Naive thymus-derived CD4-positive, alpha-beta T cell (primary cell): ENCODE results near the gene DCST1. TPM values are rescaled to one million over a fixed set of nuclear protein-coding genes. Genes with fewer than 3 reads are reported as not detected.

Source experiments
- ATAC-seq: fragments of 150-1000 bp; cut with Tn5 transposase; 2 replicates; pipeline ENCODE4 v1.10.0; 2021; ENCODE audit warnings: mild to moderate bottlenecking, moderate library complexity
- CTCF ChIA-PET: fragments of 350-600 bp; sonication (Branson Sonifier 250); formaldehyde crosslinking; loops from one replicate; lab custom pipeline; 2021; ENCODE audit warnings: antibody characterized with exemption; lab: Charles Lee
- POLR2A ChIA-PET: fragments of 350-600 bp; sonication (Branson Sonifier 250); formaldehyde crosslinking; loops from one replicate; lab custom pipeline; 2021; ENCODE audit warnings: antibody characterized with exemption, inconsistent platforms; lab: Charles Lee
- DNase-seq, 9 donors: peaks; one replicate each; pipeline versions ENCODE4 v3.0.0 to v3.0.0-alpha.2; 2020 to 2022; ENCODE audit warnings: mixed read lengths in 1 of 9
- H3K27ac ChIP-seq: one replicate; pipeline ENCODE4 v1.7.0; 2013; ENCODE audit warnings: mild to moderate bottlenecking, low read depth, low read length, moderate library complexity
- H3K27me3 ChIP-seq, 2 donors: one replicate each; pipeline ENCODE4 v1.7.0; 2013; ENCODE audit warnings: low read length in 2 of 2, mild to moderate bottlenecking in 2 of 2, moderate library complexity in 2 of 2; ENCODE audit not compliant: control insufficient read depth in 2 of 2, insufficient read depth in 2 of 2
- H3K36me3 ChIP-seq, 3 experiments: 1 replicate in 2 of 3; 2 replicates in 1 of 3; pipeline ENCODE4 v1.7.0; 2013; ENCODE audit warnings: low read length in 3 of 3, mild to moderate bottlenecking in 3 of 3, moderate library complexity in 1 of 3; ENCODE audit not compliant: insufficient read depth in 3 of 3, control insufficient read depth in 2 of 3
- H3K4me1 ChIP-seq, 2 donors: one replicate each; pipeline ENCODE4 v1.7.0; 2013; ENCODE audit warnings: low read length in 2 of 2, mild to moderate bottlenecking in 2 of 2, moderate library complexity in 1 of 2; ENCODE audit not compliant: control insufficient read depth in 2 of 2, insufficient read depth in 2 of 2
- H3K4me3 ChIP-seq: 2 replicates; pipeline ENCODE4 v1.7.0; 2013; ENCODE audit warnings: mild to moderate bottlenecking, low read length
- H3K9me3 ChIP-seq, 3 experiments: 1 replicate in 2 of 3; 2 replicates in 1 of 3; pipeline ENCODE4 v1.7.0; 2013; ENCODE audit warnings: low read length in 3 of 3; ENCODE audit not compliant: control insufficient read depth in 2 of 3
- H3K27ac Mint-ChIP-seq, 9 donors: one replicate each; pipeline ENCODE4 v1.8.0; 2020 to 2022; ENCODE audit warnings: mixed read lengths in 9 of 9, mild to moderate bottlenecking in 8 of 9, moderate library complexity in 5 of 9, inconsistent platforms in 2 of 9
- H3K27me3 Mint-ChIP-seq, 5 donors: one replicate each; pipeline ENCODE4 v1.8.0; 2021 to 2022; ENCODE audit warnings: mixed read lengths in 5 of 5, mild to moderate bottlenecking in 1 of 5
- H3K36me3 Mint-ChIP-seq, 5 donors: one replicate each; pipeline ENCODE4 v1.8.0; 2020 to 2022; ENCODE audit warnings: mixed read lengths in 5 of 5, mild to moderate bottlenecking in 3 of 5, inconsistent platforms in 1 of 5
- H3K4me1 Mint-ChIP-seq, 7 donors: one replicate each; pipeline ENCODE4 v1.8.0; 2020 to 2022; ENCODE audit warnings: mixed read lengths in 7 of 7, mild to moderate bottlenecking in 3 of 7, inconsistent platforms in 1 of 7
- H3K4me3 Mint-ChIP-seq, 10 donors: one replicate each; pipeline ENCODE4 v1.8.0; 2020 to 2022; ENCODE audit warnings: mild to moderate bottlenecking in 10 of 10, mixed read lengths in 10 of 10, moderate library complexity in 6 of 10, inconsistent platforms in 2 of 10
- H3K9me3 Mint-ChIP-seq, 11 donors: one replicate each; pipeline ENCODE4 v1.8.0; 2020 to 2022; ENCODE audit warnings: mixed read lengths in 11 of 11, mild to moderate bottlenecking in 4 of 11, inconsistent platforms in 1 of 11, moderate library complexity in 1 of 11
- intact Hi-C, 2 donors: fragments of 100-400 bp; cut with micrococcal nuclease; formaldehyde crosslinking; loops; one replicate each; pipeline ENCODE4 v1.15.1; 2023
- polyA plus RNA-seq, 2 donors: library from polyadenylated mRNA; unstranded; fragments of 300-500 nt; fragmentation: Illumina TruSeq; gene quantifications; one replicate each; pipeline ENCODE4 v1.2.3, GENCODE V29; 2021
- total RNA-seq, 6 experiments: library from RNA in 5 of 6; stranded (reverse) in 5 of 6; gene quantifications; 1 replicate in 5 of 6; 2 replicates in 1 of 6; pipeline ENCODE4 v1.2.3 and lab custom pipeline; 2021 to 2026

DCST1 gene
- total and polyA plus RNA-seq, 7 experiments from 2014 or later, result 0.19 to 0.78 (median 0.42) TPM; not detected in 4

DNA sequence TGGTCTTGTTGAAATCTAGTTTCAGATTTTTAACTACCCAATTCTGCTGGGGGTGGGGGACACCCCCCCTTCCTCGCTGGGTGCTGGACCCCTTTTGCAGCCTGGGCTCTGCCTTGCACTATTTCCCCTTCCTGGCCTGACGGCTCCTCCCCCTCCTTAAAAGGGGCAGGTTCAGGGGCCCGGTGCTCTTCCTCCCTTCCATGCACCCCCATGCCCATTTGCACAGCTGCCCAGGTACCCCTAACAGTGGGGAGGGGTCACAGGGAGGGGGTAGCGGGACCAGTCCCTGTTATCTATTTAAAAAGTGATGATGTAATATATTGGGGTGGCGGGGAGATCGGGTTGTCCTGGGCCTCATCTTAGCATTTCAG lies 15.7 kb upstream of the DCST1 start:
- ChIA-PET CTCF (interaction anchor here (0.6 to 13.9 kb wide), 16 partner anchors 9 to 458 kb away, joined by 3 to 291 read pairs (median 10); partner anchors contain the start of genes ADAM15, CKS1B, FLAD1 and LENEP), POLR2A (interaction anchor here (0.8 to 13.8 kb wide), 12 partner anchors 15 to 458 kb away, joined by 3 to 270 read pairs (median 11); partner anchors contain the start of genes FLAD1, LENEP, PBXIP1 and PMVK)
- DNase-seq, result no peak
- peaks cover 0 to 27% (median 4%) of the 10 kb centered on the region in 5 donors for H3K36me3 Mint-ChIP-seq
- Histone ChIP-seq H3K36me3 (peaks cover 0 to 26% (median 0%) of the 10 kb centered on the region in 3 experiments), H3K27me3 (no peaks in the 10 kb centered on the region), H3K4me1 (peaks cover 35 to 59% of the 10 kb centered on the region in 2 donors), H3K9me3 (no peaks in the 10 kb centered on the region), H3K4me3 (peak overlapping the region; percentile 50), H3K27ac (peak overlapping the region; percentile 83)
- no peaks in the 10 kb centered on the region for H3K27me3 Mint-ChIP-seq
- peaks cover 0 to 3% (median 0%) of the 10 kb centered on the region in 11 donors for H3K9me3 Mint-ChIP-seq
- H3K4me1 Mint-ChIP-seq, result peaks cover 35 to 81% (median 69%) of the 10 kb centered on the region in 7 donors
- peak overlapping the region in 9 of 10 donors; percentile 39 to 84 (median 68) for H3K4me3 Mint-ChIP-seq
- no peak for ATAC-seq
- peak overlapping the region; percentile 38 to 98 (median 83) for H3K27ac Mint-ChIP-seq
- intact Hi-C loops, result loop anchor here (1.0 to 5.0 kb wide), 16 partner anchors 12 to 539 kb away; partner anchors contain the start of genes FLAD1 (in 2 of the 2), PYGO2 (in 2 of the 2), ADAM15 (in 1 of the 2) and ADAR (in 1 of the 2)

DNA sequence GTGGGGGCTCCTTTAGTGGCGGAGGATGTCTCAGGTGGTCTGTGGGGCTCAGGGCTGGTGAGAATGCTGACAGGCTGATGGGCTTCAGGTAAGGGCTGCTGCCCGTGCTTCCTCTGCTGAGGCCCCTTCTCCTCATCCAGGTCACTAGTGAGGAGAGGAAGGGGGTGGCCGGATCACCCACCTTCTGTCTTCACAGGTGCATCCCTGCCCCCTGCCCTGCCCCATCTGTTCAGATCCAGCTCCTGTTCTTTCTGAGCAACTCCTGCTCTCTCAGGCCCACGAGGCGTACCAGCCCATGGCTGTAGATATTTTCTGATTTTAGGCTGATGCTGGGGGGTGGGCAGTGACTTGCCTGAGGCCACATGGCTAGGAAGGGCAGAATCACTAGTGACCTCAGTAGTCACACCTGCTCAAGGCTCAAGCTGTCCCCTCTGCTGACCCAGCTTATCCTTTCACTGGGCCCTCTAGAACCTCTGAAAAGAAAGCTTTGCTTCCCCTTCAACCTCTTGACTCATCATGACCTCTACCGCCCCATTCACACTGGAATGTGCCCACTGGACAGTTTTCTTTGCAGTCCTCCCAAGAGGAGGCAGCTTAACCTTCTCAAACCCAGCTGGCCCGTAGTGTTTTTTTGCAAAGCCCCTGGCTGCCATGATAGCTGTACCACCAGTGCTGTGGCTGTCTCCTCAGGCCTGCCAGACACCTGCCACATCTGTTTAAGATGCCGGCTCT lies 14.8 kb upstream of the DCST1 start:
- H3K4me3 Mint-ChIP-seq, result peak overlapping the region in 2 of 10 donors; percentile 5 to 11
- no peak for ATAC-seq
- DNase-seq, result no peak
- H3K4me1 Mint-ChIP-seq, result peaks cover 34 to 76% (median 64%) of the 10 kb centered on the region in 7 donors
- H3K27me3 Mint-ChIP-seq, result no peaks in the 10 kb centered on the region
- H3K9me3 ChIP-seq, result no peaks in the 10 kb centered on the region
- POLR2A ChIA-PET, result interaction anchor here (0.6 to 13.8 kb wide), 9 partner anchors 18 to 126 kb away, joined by 3 to 270 read pairs (median 5); partner anchors contain the start of genes FLAD1, LENEP, PBXIP1 and PMVK
- peaks cover 0 to 3% (median 0%) of the 10 kb centered on the region in 11 donors for H3K9me3 Mint-ChIP-seq
- H3K36me3 ChIP-seq, result peaks cover 0 to 26% (median 0%) of the 10 kb centered on the region in 3 experiments
- intact Hi-C loops, result loop anchor here in 1 of 2 donors (5.0 kb wide), 2 partner anchors 34 to 411 kb away; partner anchors contain the start of genes ADAM15 and ADAR
- peak overlapping the region; percentile 39 for H3K27ac ChIP-seq
- peaks cover 27 to 52% of the 10 kb centered on the region in 2 donors for H3K4me1 ChIP-seq
- H3K4me3 ChIP-seq, result no peak overlapping the region
- H3K27me3 ChIP-seq, result no peaks in the 10 kb centered on the region
- H3K36me3 Mint-ChIP-seq, result peaks cover 0 to 20% (median 4%) of the 10 kb centered on the region in 5 donors
- peak overlapping the region; percentile 25 to 98 (median 80) for H3K27ac Mint-ChIP-seq
- CTCF ChIA-PET, result interaction anchor here (1.0 to 13.9 kb wide), 7 partner anchors 20 to 66 kb away, joined by 3 to 291 read pairs (median 18); partner anchors contain the start of genes FLAD1, LENEP, PBXIP1 and PYGO2

- Mint-ChIP-seq H3K4me1 (peaks cover 34 to 67% (median 56%) of the 10 kb centered on the region in 7 donors), H3K27ac (peak overlapping the region; percentile 36 to 98 (median 91)), H3K27me3 (no peaks in the 10 kb centered on the region), H3K4me3 (peak overlapping the region in 5 of 10 donors; percentile 5 to 75 (median 12)), H3K36me3 (peaks cover 0 to 19% (median 0%) of the 10 kb centered on the region in 5 donors), H3K9me3 (peaks cover 0 to 4% (median 0%) of the 10 kb centered on the region in 11 donors)
- peaks cover 19 to 43% of the 10 kb centered on the region in 2 donors for H3K4me1 ChIP-seq
- ATAC-seq, result no peak
- DNase-seq, result no peak
- no peak overlapping the region for H3K4me3 ChIP-seq
- ChIA-PET POLR2A (interaction anchor here (0.7 to 13.8 kb wide), 4 partner anchors 19 to 65 kb away, joined by 3 to 270 read pairs (median 70); partner anchors contain the start of genes FLAD1, LENEP, PBXIP1 and ZBTB7B), CTCF (interaction anchor here (0.6 to 13.9 kb wide), 9 partner anchors 21 to 148 kb away, joined by 3 to 291 read pairs (median 3); partner anchors contain the start of genes LENEP, PBXIP1, PYGO2 and ZBTB7B)
- H3K27ac ChIP-seq, result peak overlapping the region; percentile 39
- no peaks in the 10 kb centered on the region for H3K27me3 ChIP-seq
- intact Hi-C loops, result loop anchor here in 1 of 2 donors (5.0 kb wide), 2 partner anchors 33 to 412 kb away; partner anchors contain the start of genes ADAM15 and ADAR
- H3K9me3 ChIP-seq, result no peaks in the 10 kb centered on the region
- H3K36me3 ChIP-seq, result peaks cover 0 to 20% (median 0%) of the 10 kb centered on the region in 3 experiments
Observed at GRCh38 chr1:155019377-155020245, 14.0 kb upstream of the DCST1 start.

GRCh38 chr1:155022136-155022926 lies 11.3 kb upstream of the DCST1 start:
- DNase-seq, result no peak
- Mint-ChIP-seq H3K4me3 (no peak overlapping the region), H3K9me3 (peaks cover 0 to 4% (median 0%) of the 10 kb centered on the region in 11 donors), H3K36me3 (peaks cover 0 to 6% (median 0%) of the 10 kb centered on the region in 5 donors), H3K27ac (peak overlapping the region in 7 of 9 donors; percentile 21 to 93 (median 65)), H3K27me3 (no peaks in the 10 kb centered on the region), H3K4me1 (peaks cover 19 to 46% (median 38%) of the 10 kb centered on the region in 7 donors)
- POLR2A ChIA-PET, result interaction anchor here (0.9 to 2.2 kb wide), 3 partner anchors 10 to 66 kb away, joined by 3 to 5 read pairs (median 3); partner anchors contain the start of genes PBXIP1 and ZBTB7B
- no peak overlapping the region for H3K27ac ChIP-seq
- intact Hi-C loops, result no loop called here
- CTCF ChIA-PET, result interaction anchor here (0.9 to 1.7 kb wide), 7 partner anchors 10 to 67 kb away, joined by 3 to 7 read pairs (median 4); partner anchors contain the start of genes ADAM15 and PBXIP1
- H3K4me3 ChIP-seq, result no peak overlapping the region
- no peaks in the 10 kb centered on the region for H3K9me3 ChIP-seq
- no peak for ATAC-seq
- no peaks in the 10 kb centered on the region for H3K27me3 ChIP-seq
- H3K4me1 ChIP-seq, result peaks cover 6 to 16% of the 10 kb centered on the region in 2 donors
- peaks cover 0 to 8% (median 0%) of the 10 kb centered on the region in 3 experiments for H3K36me3 ChIP-seq

GRCh38 chr1:155022927-155023236 lies 10.7 kb upstream of the DCST1 start:
- Mint-ChIP-seq H3K4me3 (no peak overlapping the region), H3K27ac (peak overlapping the region in 5 of 9 donors; percentile 5 to 78 (median 57)), H3K27me3 (no peaks in the 10 kb centered on the region), H3K36me3 (peaks cover 0 to 6% (median 0%) of the 10 kb centered on the region in 5 donors), H3K9me3 (peaks cover 0 to 4% (median 0%) of the 10 kb centered on the region in 11 donors), H3K4me1 (peaks cover 19 to 42% (median 33%) of the 10 kb centered on the region in 7 donors)
- no peak overlapping the region for H3K4me3 ChIP-seq
- POLR2A ChIA-PET, result interaction anchor here (0.6 to 2.2 kb wide), 5 partner anchors 10 to 67 kb away, joined by 3 to 5 read pairs (median 3); partner anchors contain the start of genes CKS1B and PBXIP1
- ATAC-seq (no peak), DNase-seq (no peak)
- H3K9me3 ChIP-seq, result no peaks in the 10 kb centered on the region
- peaks cover 0 to 8% (median 0%) of the 10 kb centered on the region in 3 experiments for H3K36me3 ChIP-seq
- CTCF ChIA-PET, result interaction anchor here (0.9 to 1.7 kb wide), 6 partner anchors 11 to 67 kb away, joined by 3 to 7 read pairs (median 4); partner anchors contain the start of gene PBXIP1
- peaks cover 2 to 11% of the 10 kb centered on the region in 2 donors for H3K4me1 ChIP-seq
- H3K27me3 ChIP-seq, result no peaks in the 10 kb centered on the region
- intact Hi-C loops, result no loop called here
- no peak overlapping the region for H3K27ac ChIP-seq
